Ascending aorta (tissue), 2 donors: Measurements from ENCODE around the gene PDE3A. TPM values are rescaled to one million over a fixed set of nuclear protein-coding genes. Genes with fewer than 3 reads are reported as not detected.

Experiments
- DNase-seq, 2 donors: peaks; one replicate each; pipeline ENCODE4 v3.0.0-alpha.2; 2019; ENCODE audit warnings: low spot score in 2 of 2
- H3K27ac ChIP-seq, 2 donors: fragments of 200-600 bp; sonication (generic); one replicate each; pipeline ENCODE4 v1.5.1; 2016 to 2017; ENCODE audit warnings: mild to moderate bottlenecking in 1 of 2
- H3K27me3 ChIP-seq: fragments of 200-600 bp; sonication (generic); one replicate; pipeline ENCODE4 v1.5.1; 2017
- H3K36me3 ChIP-seq, 2 donors: fragments of 200-600 bp; sonication (generic); one replicate each; pipeline ENCODE4 v1.5.1; 2016
- H3K4me1 ChIP-seq, 2 donors: fragments of 200-600 bp; sonication (generic); one replicate each; pipeline ENCODE4 v1.5.1; 2016 to 2017; ENCODE audit warnings: mild to moderate bottlenecking in 1 of 2
- H3K4me3 ChIP-seq, 2 donors: fragments of 200-600 bp; sonication (generic); one replicate each; pipeline ENCODE4 v1.5.1; 2016 to 2017; ENCODE audit warnings: mild to moderate bottlenecking in 1 of 2
- H3K9me3 ChIP-seq, 2 donors: fragments of 200-600 bp; sonication (generic); one replicate each; pipeline ENCODE4 v1.5.1; 2016
- intact Hi-C: fragments of 100-400 bp; cut with DNase I; formaldehyde crosslinking; loops from one replicate; pipeline ENCODE4 v1.15.1; 2023
- total RNA-seq: library from RNA; depleted of rRNA; stranded (reverse); fragments of >200 nt; gene quantifications from one replicate; pipeline ENCODE4 v1.1.0, GENCODE V29; 2016
- TF ChIP-seq, protein P1 (sequence below), 3 experiments: fragments of 200-600 bp in 2 of 3; fragments of 450-650 bp in 1 of 3; sonication (generic) in 2 of 3; IDR thresholded peaks; one replicate each; pipeline ENCODE4 v1.5.1; 2016 to 2019; ENCODE audit warnings: antibody characterized with exemption in 3 of 3, mild to moderate bottlenecking in 1 of 3, moderate library complexity in 1 of 3

The PDE3A gene
- total RNA-seq, 1 donor from 2014 or later: 33.7 TPM

GRCh38 chr12:20442322-20442721 is 74.0 kb downstream of the PDE3A start:
- Histone ChIP-seq H3K27ac (no peak overlapping the region), H3K9me3 (no peaks in the 10 kb centered on the region), H3K4me1 (peaks cover 10 to 53% of the 10 kb centered on the region in 2 donors), H3K36me3 (no peaks in the 10 kb centered on the region), H3K27me3 (no peaks in the 10 kb centered on the region), H3K4me3 (no peak overlapping the region)
- no peak for DNase-seq
- intact Hi-C loops: no loop called here
- TF ChIP-seq, protein P1, sequence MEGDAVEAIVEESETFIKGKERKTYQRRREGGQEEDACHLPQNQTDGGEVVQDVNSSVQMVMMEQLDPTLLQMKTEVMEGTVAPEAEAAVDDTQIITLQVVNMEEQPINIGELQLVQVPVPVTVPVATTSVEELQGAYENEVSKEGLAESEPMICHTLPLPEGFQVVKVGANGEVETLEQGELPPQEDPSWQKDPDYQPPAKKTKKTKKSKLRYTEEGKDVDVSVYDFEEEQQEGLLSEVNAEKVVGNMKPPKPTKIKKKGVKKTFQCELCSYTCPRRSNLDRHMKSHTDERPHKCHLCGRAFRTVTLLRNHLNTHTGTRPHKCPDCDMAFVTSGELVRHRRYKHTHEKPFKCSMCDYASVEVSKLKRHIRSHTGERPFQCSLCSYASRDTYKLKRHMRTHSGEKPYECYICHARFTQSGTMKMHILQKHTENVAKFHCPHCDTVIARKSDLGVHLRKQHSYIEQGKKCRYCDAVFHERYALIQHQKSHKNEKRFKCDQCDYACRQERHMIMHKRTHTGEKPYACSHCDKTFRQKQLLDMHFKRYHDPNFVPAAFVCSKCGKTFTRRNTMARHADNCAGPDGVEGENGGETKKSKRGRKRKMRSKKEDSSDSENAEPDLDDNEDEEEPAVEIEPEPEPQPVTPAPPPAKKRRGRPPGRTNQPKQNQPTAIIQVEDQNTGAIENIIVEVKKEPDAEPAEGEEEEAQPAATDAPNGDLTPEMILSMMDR (IDR thresholded peaks at IDR 0.05): no peak

- Histone ChIP-seq H3K4me1 (peaks cover 6 to 50% of the 10 kb centered on the region in 2 donors), H3K4me3 (no peak overlapping the region), H3K27ac (peak overlapping the region in 1 of 2 donors; percentile 62), H3K9me3 (no peaks in the 10 kb centered on the region), H3K36me3 (no peaks in the 10 kb centered on the region), H3K27me3 (no peaks in the 10 kb centered on the region)
- no peak for DNase-seq
- intact Hi-C loops: no loop called here
- TF ChIP-seq, protein P1 (IDR thresholded peaks at IDR 0.05): no peak
Observed at GRCh38 chr12:20443255-20443654, 74.9 kb downstream of the PDE3A start.

GRCh38 chr12:20443792-20444191 is 75.5 kb downstream of the PDE3A start:
- intact Hi-C loops: no loop called here
- peak overlapping the region; percentile 51 to 62 for H3K27ac ChIP-seq
- no peaks in the 10 kb centered on the region for H3K9me3 ChIP-seq
- H3K27me3 ChIP-seq: no peaks in the 10 kb centered on the region
- H3K4me1 ChIP-seq: peaks cover 6 to 47% of the 10 kb centered on the region in 2 donors
- H3K4me3 ChIP-seq: peak overlapping the region in 1 of 2 donors; percentile 14
- TF ChIP-seq, protein P1 (IDR thresholded peaks at IDR 0.05): no peak
- no peak for DNase-seq
- H3K36me3 ChIP-seq: no peaks in the 10 kb centered on the region

DNA sequence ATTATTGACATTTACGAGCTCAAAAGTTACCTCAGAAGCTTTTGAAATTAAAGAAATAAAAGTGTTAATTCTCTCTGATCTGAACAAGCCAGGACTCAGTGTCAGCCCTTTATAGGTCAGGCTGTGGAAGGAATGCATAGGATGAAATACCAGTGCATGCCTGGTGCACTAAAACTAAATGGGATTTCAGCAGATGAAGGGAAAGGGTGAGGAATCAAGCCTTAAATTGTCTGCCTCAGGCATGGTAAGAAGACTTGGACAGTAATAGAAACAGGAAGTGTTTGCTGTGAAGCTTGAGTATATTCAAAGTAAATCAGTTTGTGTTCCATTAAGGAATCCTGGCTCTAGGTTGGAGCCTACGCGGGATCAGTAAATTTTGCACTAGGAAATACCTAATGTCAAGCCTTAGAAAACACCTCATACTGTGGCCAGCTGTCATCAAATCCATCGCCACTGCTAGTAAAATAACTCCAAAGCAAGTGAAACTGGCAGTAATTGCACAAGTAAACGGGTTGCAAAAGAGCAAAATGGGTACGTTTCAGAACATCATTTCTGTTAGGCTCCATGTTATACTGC is 76.3 kb downstream of the PDE3A start:
- intact Hi-C loops: no loop called here
- peaks cover 6 to 41% of the 10 kb centered on the region in 2 donors for H3K4me1 ChIP-seq
- TF ChIP-seq, protein P1 (IDR thresholded peaks at IDR 0.05): no peak
- no peaks in the 10 kb centered on the region for H3K9me3 ChIP-seq
- H3K27me3 ChIP-seq: no peaks in the 10 kb centered on the region
- H3K27ac ChIP-seq: peak overlapping the region; percentile 51 to 62
- peak overlapping the region in 1 of 2 donors; percentile 23 for H3K4me3 ChIP-seq
- no peaks in the 10 kb centered on the region for H3K36me3 ChIP-seq
- no peak for DNase-seq

DNA sequence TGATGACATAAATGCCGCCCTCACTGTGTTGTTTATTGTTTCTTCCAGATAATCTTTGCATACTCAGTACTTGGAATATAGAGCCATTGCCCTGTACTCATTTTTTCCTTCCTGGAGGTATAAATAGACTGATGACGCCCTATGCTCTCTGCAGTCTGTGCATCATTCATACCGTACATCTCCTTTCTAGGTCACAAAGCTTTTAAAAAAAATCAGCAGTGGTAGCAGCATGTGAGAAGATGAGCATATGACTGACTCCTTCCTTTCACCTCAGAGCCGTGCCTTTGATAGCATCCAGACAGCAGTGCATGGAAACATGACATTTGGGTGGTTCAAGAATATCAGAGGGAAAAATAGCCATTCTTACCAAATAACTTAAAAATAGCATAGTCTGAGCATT is 77.3 kb downstream of the PDE3A start:
- Histone ChIP-seq H3K27ac (peak overlapping the region; percentile 51 to 66), H3K4me3 (no peak overlapping the region), H3K4me1 (peaks cover 3 to 42% of the 10 kb centered on the region in 2 donors)

More for the DNA sequence above, 77.3 kb downstream of the PDE3A start:
- Histone ChIP-seq H3K9me3 (no peaks in the 10 kb centered on the region), H3K36me3 (no peaks in the 10 kb centered on the region), H3K27me3 (no peaks in the 10 kb centered on the region)
- intact Hi-C loops: no loop called here
- TF ChIP-seq, protein P1 (IDR thresholded peaks at IDR 0.05): no peak
- no peak for DNase-seq
